NCI-H187 (cell line): Measurements from ENCODE around the gene FDX1.

Source experiments
- DNase-seq, 2 experiments: peaks; one replicate each; lab custom pipeline; 2025; lab: John Stamatoyannopoulos, UW

Gene FDX1

DNA sequence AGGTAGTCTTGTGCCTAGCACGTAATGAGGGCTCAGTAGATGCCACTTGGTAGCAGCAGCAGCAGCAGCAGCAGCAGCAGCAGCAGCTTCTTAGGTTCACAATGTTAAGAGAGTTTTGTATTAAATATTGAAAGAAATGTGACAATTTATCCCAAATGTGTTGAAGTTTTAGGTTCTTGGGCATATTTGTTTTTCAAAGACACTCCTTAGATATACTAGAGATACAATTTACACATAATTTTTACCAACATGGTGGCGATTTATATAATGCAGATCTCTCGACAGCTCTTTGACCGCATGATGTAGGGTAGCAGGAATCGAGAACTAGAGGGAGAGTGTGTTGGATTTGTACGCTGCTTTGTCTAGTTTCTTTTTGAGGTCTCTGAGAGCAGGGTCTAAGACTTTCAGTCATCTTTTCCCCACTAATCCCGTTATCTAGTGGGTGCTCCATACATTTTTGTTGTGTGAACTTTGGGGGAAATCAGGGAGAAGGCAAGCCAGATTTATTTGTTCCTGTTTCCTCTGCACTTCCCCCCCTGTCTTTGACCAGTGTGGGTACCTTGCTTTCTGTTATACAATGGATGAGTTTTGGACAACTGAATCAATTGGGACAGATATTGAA lies 1.4 kb downstream of the FDX1 start:
- DNase-seq: no peak

DNA sequence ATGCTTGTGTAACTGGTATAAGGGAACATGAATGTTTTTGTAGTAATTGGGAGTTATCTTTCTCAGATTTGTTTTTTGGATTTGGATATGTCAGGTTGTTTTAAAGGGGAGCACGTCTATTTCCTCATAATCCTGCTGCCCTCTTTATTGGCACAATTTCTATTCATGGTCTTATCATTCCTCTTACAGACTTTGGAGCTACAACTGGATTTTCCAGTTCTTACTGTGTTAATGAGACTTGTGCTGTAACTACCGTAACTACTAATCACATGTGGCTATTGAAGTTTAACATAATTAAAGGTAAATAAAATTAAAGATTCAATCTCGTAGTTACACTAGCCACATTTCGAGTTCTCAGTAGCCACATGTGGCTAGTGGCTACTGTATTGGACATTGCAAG lies 1.9 kb downstream of the FDX1 start:
- no peak for DNase-seq

DNA sequence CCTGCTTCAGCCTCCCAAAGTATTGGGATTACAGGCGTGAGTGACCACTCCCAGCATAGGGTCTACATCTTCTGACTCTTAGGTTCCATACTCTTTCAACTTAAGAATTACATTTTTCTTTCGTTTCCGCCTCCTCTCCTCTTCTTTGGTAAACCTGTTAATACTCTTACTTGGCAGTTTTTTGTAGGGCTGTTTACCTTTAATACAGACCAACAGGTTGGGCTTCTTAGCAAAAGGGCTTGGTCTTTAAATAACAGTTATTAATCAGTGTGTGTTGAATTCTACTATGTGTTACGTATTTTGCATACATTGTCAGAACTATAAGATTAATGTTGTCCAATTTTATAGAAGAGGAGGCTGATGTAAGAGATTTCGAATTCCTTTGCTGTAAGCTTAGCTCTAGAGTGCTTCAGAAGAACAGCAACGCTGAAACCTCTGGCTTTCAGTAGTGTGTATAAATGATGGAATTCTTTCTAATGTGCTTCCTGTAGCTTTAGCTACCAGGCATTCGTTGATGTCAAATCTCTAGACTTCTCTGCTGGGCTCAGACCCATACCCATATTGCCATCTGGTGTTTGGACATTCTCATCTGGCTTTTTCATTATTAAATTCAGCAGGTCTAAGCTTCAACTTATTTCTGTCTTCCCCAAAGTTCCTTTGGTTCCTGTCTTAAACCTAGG lies 3.1 kb downstream of the FDX1 start:
- DNase-seq: no peak

GRCh38 chr11:110433393-110434333 lies 3.9 kb downstream of the FDX1 start:
- DNase-seq: no peak

- no peak for DNase-seq
Measured at GRCh38 chr11:110434952-110435779, 5.4 kb downstream of the FDX1 start.

DNA sequence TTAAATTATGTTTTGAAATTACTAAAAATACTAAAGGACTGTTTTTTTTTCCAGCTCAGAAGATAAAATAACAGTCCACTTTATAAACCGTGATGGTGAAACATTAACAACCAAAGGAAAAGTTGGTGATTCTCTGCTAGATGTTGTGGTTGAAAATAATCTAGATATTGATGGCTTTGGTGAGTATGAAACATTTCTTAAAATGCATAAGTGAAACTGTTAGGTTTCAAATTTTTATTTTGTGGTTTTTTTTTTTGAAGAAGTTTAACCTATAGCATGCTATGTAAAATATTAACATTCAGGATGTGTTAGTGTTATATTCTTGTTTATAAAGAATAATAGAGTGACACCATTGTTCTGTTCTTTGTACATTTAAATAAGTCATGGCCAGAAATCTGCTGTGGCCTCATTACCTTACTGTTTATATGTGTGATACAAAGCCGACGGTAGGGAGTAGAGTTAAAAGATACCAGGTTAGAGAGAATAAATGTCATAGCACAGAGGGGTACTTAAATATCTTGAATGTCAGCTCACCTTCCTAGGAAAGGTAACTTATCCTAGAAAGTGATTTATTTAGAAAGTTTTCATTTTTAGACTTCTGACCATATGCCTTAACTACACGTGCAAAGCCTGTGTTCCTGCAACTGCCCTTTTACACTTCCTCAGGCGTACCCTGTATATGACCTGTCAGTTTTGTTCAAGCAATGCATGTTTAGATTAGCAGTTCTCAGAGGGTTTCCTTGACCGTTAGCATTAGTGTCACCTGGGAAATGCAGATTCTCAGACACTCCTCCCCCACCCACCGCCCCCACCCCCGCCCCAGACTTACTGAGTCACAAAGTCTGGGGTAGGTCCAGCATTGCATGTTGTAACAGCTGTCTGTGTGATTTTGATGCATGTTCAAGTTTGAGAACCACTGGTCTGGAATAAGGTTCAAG lies 6.3 kb downstream of the FDX1 start:
- DNase-seq: no peak

DNA sequence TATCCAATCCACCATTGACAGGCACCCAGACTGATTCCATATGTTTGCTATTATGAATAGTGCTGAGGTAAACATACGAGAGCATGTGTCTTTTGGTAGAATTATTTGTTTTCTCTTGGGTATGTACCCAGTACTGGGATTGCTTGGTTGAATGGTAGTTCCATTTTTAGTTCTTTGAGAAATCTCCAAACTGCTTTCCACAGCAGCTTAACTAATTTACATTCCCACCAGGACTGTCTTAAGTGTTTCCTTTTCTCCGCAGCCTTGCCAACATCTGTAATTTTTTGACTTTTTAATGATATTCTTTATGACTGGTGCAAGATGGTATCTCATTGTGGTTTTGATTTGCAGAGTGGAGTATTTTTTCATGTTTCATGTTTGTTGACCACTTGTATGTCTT lies 8.3 kb downstream of the FDX1 start:
- DNase-seq: no peak

DNA sequence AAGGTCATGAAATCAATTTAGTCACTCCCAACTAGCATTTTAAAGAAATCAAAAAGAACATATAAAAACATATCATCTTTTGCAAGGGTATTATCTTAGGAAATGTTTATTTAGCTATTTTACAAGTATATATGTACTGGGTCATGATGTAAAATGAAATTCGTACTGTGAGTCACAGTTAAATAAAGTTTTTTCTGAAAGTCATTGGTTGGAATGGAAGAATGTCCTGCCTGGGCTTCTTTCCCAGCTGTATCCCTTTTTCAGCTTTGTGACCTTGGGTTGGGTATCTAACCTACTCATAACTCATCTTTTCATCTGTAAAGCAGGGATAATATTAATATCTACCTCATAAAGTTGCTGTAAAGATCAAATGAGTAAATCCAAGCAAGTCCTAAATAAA lies 15.7 kb downstream of the FDX1 start:
- no peak for DNase-seq

DNA sequence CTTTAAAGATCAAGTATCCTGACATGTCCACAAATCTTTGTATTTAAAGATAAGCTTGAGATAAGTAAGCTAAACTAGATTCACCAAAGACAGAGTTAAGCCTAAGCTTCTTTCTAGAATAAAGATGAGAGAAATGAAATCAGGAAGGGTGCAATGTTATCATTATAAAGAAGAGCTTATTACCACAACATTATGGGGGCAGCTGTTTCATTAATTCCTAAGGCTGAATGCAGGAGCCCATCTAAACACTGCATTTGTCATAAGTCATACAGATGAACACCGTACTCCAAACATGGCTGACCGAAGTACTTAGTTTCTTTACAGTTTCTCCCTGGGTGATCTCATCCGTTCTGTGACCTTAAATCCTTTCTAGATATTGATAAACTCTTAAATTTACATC lies 16.3 kb downstream of the FDX1 start:
- no peak for DNase-seq

DNA sequence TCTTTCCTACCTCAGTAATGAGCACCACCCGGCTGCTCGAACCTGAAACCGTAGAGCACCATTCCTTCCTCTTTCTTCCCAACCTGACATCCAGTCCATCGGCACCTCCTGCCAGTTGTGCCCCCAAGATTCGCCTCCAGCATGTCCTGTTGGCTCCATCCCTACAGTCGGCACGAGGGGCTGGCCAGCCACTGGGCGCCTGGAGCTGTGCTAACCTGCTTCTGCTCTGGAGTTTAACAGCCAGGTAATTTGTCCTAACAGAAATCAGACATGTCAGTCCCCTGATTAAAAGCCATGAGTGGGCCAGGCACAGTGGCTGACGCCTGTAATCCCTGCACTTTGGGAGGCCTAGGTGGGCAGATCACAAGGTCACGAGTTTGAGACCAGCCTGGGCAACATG lies 16.8 kb downstream of the FDX1 start:
- DNase-seq: no peak

DNA sequence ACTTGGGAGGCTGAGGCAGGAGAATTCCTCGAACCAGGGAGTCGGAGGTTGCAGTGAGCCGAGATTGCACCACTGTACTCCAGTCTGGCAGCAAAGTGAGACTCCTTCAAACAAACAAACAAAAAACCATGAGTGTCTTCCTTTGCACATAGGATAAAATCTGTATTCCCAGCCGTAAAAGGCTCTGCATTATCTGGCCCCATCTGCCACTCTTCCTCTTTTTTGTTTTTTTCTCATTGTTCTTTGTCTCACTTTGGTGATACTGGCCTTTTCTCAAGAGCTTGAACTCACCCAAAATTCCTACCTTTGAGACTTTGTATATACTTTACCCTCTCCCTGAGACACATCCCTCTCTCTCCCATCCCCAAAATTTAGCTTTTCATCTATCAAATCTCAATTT lies 17.6 kb downstream of the FDX1 start:
- DNase-seq: no peak

- DNase-seq: no peak
Measured at GRCh38 chr11:110447897-110448745, 18.4 kb downstream of the FDX1 start.

DNA sequence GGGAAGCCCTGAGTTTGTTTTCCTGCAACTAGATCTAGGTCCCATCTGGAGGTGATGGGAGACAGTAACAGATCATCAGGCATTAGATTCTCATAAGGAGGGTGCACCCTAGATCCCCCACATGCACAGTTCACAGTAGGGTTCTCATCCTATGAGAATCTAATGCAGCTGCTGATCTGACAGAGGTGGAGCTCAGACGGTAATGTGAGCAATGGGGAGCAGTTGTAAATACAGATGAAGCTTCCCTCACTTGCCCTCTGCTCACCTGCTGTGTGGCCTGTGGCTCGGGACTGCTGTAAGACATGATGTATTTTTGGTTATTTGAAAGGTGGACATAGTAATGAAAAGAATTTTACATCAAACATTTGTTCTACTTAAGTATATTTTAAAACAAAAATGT lies 20.5 kb downstream of the FDX1 start:
- no peak for DNase-seq

- DNase-seq: no peak
Measured at GRCh38 chr11:110452720-110453119, 23.0 kb downstream of the FDX1 start.

DNA sequence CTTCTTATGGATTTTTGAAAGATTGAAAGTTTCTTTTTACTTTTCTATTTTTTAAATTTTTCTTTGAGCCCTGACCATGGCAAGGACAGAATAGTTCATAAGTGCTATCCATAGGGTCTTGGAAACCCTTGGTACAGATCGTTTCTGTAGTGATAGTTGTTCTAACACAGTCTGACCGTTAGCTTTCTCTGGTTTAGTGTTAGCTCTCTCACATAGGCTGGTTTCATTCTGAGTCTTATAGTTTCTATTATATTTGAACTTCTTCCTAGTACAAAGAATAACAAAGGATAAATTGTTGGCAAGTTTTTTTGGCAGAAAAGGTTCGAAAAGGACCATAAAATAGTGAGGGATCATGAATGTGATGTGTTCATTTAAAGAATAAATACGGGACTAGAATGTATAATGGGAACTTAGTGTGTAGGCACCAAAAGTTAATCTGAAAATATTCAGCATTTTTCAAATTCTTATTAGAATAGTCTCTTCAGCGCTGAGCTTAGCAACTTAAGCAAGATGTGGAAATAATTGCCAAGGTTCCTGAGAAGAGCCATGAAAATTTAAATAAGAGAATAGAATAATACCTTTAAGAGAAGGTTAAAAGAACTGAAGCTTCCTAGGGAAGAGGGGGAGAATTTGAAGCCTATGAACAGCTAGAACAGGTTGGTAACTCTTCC lies 24.1 kb downstream of the FDX1 start:
- no peak for DNase-seq

DNA sequence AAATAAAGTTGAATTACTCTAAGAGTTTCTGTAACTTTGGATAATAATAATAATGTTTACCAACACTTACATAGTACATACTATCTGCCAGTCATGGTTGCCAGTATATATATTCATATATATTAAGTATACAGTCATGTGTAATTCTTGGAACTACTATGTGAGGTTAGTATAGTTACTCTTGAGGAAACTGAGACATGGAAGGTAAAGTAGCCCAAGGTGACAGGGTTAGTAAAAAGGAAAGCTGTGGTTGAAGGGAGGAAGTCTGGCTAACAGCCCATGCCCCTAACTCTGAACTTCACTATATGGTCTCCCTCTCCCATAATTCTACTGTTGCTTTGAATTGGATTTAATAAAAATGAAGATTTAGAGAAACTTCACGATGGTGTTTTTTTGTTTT lies 24.9 kb downstream of the FDX1 start:
- DNase-seq: no peak

DNA sequence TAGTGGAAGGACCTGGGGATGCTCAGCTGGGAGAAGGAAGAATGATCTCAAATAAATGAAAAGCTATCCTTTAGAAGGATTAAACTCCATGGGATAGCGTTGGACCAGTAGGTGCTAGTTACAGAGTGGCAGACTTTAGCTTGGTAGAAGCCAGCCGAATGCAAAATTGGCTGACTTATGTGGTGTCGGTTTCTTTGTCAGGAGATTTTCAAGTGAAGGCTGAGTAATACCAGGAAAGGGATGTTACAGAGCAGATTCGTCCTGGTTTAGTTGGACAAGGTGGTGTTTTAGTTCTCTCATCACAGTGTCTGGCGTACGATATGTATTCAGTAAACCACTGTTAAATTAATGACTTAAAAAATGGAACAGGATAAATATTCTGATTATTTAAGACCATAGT lies 26.0 kb downstream of the FDX1 start:
- no peak for DNase-seq

GRCh38 chr11:110463153-110463552 lies 33.4 kb downstream of the FDX1 start:
- DNase-seq: no peak

- no peak for DNase-seq
Measured at GRCh38 chr11:110465231-110465630, 35.5 kb downstream of the FDX1 start.
